ENCODE results near the gene TGFA. TPM values are rescaled to one million over a fixed set of nuclear protein-coding genes. Genes with fewer than 3 reads are reported as not detected.

TGFA gene
- total RNA-seq, 2 donors from 2014 or later = 1.9 to 3.8 TPM

DNA sequence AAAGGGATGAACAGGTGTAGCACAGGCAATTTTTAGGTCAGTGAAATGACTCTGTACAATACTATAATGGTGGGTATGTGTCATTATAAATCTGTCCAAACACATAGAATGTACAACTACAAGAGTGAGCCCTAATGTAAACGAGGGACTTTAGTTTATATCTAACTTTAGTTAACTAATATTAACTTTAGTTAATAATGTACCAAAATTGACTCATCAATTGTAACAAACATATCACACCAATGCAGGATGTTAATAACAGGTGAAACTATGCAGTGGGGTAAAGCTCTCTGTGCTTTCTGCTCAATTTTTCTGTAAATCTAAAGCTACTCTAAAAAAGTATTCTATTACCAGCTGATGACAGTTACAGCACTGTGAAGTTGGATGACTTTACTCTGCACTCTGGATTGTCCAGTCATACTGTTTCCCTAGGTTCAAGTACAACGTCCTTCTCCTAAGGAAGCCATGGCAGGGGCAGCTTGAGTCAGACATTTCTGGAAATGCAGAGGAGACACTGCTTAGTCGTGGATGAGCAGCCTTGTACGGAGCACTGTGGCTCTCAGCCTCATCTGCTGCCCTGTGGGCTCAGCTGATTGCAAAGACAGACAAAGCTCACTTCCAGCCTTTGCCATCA lies 26.1 kb downstream of the TGFA start:
- Mint-ChIP-seq H3K36me3 (ENCODE audit: low read depth) (no peaks in the 10 kb centered on the region), H3K4me3 (no peak overlapping the region), H3K27ac (no peak overlapping the region), H3K4me1 (peaks cover 17% of the 10 kb centered on the region), H3K27me3 (peaks cover 6% of the 10 kb centered on the region)
- no peak for DNase-seq
- H3K9me3 ChIP-seq (ENCODE audit: control insufficient read depth, low read length, poor library complexity, severe bottlenecking) = no peaks in the 10 kb centered on the region
- ATAC-seq = no peak

DNA sequence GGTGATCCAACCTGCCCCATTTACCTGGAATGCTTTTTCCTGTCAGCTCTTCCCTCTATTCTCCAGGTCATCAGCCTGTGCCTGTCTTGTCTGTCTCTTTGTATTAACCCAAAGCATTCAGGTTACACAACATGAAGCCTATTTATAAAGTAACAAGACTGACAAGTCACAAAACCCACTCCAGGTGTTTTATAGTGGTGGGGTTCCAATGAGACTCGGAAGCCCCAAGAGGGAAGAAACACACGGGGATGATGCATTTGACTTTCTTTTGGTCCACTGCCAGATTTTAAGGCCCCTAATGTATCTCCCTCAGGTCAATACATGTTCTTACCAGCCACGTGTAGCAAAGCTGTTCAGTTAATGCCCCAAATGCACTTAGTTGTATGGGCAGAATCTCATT lies 27.5 kb downstream of the TGFA start:
- no peaks in the 10 kb centered on the region for H3K9me3 ChIP-seq (ENCODE audit: control insufficient read depth, low read length, poor library complexity, severe bottlenecking)
- no peak for ATAC-seq
- no peak for DNase-seq
- Mint-ChIP-seq H3K36me3 (ENCODE audit: low read depth) (no peaks in the 10 kb centered on the region), H3K27me3 (peaks cover 6% of the 10 kb centered on the region), H3K4me3 (no peak overlapping the region), H3K4me1 (peaks cover 17% of the 10 kb centered on the region), H3K27ac (no peak overlapping the region)

DNA sequence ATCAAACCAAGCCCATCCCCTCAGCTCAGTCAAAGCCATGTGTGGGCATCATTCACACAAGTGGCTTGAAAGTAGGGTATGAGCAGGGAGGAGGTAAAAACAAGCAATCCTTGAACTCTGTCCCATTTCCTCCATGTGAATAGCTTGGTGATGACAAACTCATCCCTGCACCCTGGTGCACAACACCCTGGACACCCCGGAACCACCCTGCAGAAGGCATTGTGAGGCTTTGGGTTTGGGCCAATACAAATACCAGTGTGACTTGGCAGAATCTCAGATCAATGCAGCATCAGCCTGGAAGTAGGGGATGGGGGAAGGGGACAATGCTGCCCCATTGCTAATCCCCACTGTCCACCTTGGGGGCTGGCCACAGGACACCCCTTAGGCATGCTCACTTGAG lies 28.6 kb downstream of the TGFA start:
- Mint-ChIP-seq H3K4me1 (peaks cover 21% of the 10 kb centered on the region), H3K27ac (peak overlapping the region; percentile 91), H3K4me3 (no peak overlapping the region), H3K36me3 (ENCODE audit: low read depth) (no peaks in the 10 kb centered on the region), H3K27me3 (peaks cover 6% of the 10 kb centered on the region)
- H3K9me3 ChIP-seq (ENCODE audit: control insufficient read depth, low read length, poor library complexity, severe bottlenecking) = no peaks in the 10 kb centered on the region
- no peak for ATAC-seq
- DNase-seq = no peak

DNA sequence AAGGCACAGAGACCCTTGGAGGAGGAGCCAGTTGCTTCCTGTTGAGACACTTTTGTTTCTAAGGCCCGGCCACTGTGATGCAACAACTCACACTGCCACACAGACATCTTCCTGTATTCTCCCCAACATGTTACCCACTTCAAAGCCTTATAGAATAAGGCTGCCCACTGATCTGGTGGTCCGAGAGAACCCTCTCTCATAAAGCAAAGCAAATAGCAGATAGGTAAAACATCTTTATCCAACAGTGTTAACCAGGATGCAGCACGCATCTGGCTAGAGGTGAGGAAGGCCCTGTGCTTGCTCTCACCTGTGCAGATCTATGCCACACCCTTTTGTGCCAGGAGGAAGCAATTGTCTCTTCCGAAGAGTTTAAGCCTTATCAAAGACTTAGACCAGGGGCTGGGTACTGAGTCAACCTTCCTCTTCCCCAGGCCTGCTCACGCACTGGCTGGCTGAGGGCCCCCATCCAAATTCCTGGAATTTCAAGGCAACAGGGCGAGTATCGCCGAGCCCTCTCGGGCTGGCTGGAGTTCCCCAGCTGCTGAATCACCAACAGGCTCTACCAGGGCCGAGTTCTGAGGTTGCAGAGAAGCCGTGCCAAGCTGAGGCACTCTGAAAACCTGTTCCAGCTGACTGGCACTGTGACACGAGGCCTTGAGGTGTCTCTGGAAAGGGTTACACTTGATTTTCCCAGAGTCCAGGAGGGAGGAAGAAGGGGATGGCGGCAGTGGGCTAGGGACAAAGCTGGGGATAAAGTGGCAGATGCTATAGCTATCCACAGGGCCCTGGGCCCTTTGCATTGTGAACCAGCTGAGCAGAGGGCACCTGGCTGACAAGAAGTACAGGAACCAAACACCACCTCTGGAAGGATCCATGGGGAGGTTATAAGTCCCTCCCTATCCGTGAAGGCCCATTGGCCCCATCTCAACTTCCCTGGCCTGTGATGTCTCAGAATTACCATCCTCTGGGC lies 29.3 kb downstream of the TGFA start:
- DNase-seq (no peak), ATAC-seq (peak; percentile 76)
- Mint-ChIP-seq H3K4me1 (peaks cover 18% of the 10 kb centered on the region), H3K27ac (peak overlapping the region; percentile 91), H3K27me3 (peaks cover 3% of the 10 kb centered on the region), H3K36me3 (ENCODE audit: low read depth) (no peaks in the 10 kb centered on the region), H3K4me3 (peak overlapping the region; percentile 73)
- no peaks in the 10 kb centered on the region for H3K9me3 ChIP-seq (ENCODE audit: control insufficient read depth, low read length, poor library complexity, severe bottlenecking)

DNA sequence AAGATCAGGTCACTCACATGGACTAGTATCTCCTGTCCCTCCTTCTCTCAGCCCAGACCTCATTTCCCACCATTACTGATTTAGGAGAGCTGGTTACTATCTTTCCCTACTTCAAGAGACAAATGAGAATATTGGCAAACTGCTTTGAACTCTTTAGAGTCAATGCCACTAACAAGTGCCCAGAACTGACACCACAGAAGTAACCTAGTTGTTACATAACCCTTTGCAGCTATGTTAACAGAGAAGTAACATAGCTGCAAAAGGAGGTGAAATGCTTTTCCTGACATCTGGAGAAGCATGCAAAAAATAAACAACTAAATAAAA lies 30.0 kb downstream of the TGFA start:
- DNase-seq = no peak
- Mint-ChIP-seq H3K36me3 (ENCODE audit: low read depth) (no peaks in the 10 kb centered on the region), H3K27me3 (no peaks in the 10 kb centered on the region), H3K4me1 (peaks cover 18% of the 10 kb centered on the region), H3K27ac (peak overlapping the region; percentile 91), H3K4me3 (peak overlapping the region; percentile 73)
- ATAC-seq = peak; percentile 33
- no peaks in the 10 kb centered on the region for H3K9me3 ChIP-seq (ENCODE audit: control insufficient read depth, low read length, poor library complexity, severe bottlenecking)

DNA sequence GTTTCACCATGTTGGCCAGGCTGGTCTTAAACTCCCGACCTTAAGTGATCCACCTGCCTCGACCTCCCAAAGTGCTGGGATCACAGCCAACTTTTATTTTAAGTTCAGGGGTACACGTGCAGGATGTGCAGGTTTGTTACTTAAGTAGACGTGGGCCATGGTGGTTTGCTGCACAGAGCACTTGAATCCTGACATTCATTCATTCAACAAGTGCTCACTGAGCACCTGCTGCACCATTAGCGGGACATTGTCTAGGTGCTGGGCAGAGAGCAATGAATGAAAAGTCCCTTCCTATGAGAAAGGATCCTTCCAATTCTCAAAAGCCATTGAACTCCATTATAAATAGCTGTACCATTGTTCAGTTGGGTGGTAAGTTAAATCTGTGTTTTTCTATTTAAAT lies 31.0 kb downstream of the TGFA start:
- no peak for DNase-seq
- no peak overlapping the region for H3K27ac Mint-ChIP-seq
- H3K4me1 Mint-ChIP-seq = peaks cover 18% of the 10 kb centered on the region
- no peak overlapping the region for H3K4me3 Mint-ChIP-seq
- H3K9me3 ChIP-seq (ENCODE audit: control insufficient read depth, low read length, poor library complexity, severe bottlenecking) = no peaks in the 10 kb centered on the region
- H3K36me3 Mint-ChIP-seq (ENCODE audit: low read depth) = no peaks in the 10 kb centered on the region
- no peaks in the 10 kb centered on the region for H3K27me3 Mint-ChIP-seq
- no peak for ATAC-seq

DNA sequence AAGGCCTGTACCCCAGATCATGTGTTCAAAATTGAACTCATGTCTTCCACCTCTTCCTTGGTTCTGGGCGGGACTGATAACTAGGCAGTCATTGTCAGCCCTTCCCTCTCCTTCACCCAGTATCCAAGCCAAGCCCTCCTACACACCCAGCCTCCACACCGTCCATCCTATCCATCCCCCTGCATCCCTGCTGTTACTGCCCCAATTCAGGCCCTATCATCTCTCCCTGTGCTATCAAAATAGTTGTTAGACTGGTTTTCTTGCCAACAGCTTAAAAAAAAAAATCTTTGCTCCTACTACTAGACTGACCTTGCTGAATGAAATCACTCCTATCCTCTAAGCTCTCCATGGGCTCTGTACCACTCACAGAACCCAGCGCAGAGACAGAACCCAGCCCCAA lies 32.8 kb downstream of the TGFA start:
- Mint-ChIP-seq H3K36me3 (ENCODE audit: low read depth) (no peaks in the 10 kb centered on the region), H3K4me3 (no peak overlapping the region), H3K27ac (no peak overlapping the region), H3K4me1 (peaks cover 18% of the 10 kb centered on the region), H3K27me3 (no peaks in the 10 kb centered on the region)
- ATAC-seq (no peak), DNase-seq (no peak)
- H3K9me3 ChIP-seq (ENCODE audit: control insufficient read depth, low read length, poor library complexity, severe bottlenecking) = no peaks in the 10 kb centered on the region

DNA sequence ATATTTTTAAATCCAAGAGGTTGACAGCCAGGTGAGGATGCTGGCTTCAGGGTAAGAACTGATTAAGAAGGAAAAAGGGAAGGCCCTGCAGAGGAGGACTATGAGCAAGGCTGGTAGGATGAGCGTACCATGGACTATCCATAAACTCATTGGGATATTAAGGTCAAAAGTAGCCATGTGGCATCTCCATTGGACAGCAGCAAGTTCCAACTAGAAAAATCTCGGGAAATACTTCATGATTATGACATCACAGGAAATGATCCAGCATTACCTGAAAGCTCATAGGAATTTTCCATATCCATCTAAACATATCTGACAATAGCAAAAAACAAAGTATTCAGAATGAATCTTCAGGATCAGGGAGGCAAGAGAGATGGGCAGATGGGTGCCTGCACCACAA lies 34.2 kb downstream of the TGFA start:
- no peak overlapping the region for H3K27ac Mint-ChIP-seq
- no peaks in the 10 kb centered on the region for H3K36me3 Mint-ChIP-seq (ENCODE audit: low read depth)
- no peak for DNase-seq
- H3K9me3 ChIP-seq (ENCODE audit: control insufficient read depth, low read length, poor library complexity, severe bottlenecking) = no peaks in the 10 kb centered on the region
- H3K4me1 Mint-ChIP-seq = peaks cover 17% of the 10 kb centered on the region
- no peak for ATAC-seq
- no peaks in the 10 kb centered on the region for H3K27me3 Mint-ChIP-seq
- no peak overlapping the region for H3K4me3 Mint-ChIP-seq

DNA sequence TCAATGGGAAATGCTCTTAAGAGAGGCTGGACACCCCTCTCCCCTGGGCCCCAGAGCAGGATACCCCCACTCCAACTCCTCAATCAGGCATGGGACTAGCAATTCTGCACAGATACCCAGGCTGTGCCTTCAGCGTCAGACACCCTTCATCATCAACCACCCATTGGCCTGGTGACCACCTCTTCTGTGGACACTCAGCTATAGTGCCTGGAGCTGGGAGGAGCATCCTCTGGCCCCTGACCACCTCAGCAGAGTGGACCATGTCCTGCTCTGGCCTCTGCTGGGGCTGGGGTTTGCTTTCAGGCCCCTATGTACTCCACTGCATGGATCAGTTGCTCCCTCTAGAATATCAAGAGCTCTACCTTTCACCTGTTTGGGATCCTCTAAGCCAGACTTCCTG lies 35.1 kb downstream of the TGFA start:
- Mint-ChIP-seq H3K4me3 (no peak overlapping the region), H3K27ac (no peak overlapping the region), H3K36me3 (ENCODE audit: low read depth) (no peaks in the 10 kb centered on the region), H3K27me3 (no peaks in the 10 kb centered on the region), H3K4me1 (peaks cover 8% of the 10 kb centered on the region)
- no peaks in the 10 kb centered on the region for H3K9me3 ChIP-seq (ENCODE audit: control insufficient read depth, low read length, poor library complexity, severe bottlenecking)
- DNase-seq = no peak
- no peak for ATAC-seq

DNA sequence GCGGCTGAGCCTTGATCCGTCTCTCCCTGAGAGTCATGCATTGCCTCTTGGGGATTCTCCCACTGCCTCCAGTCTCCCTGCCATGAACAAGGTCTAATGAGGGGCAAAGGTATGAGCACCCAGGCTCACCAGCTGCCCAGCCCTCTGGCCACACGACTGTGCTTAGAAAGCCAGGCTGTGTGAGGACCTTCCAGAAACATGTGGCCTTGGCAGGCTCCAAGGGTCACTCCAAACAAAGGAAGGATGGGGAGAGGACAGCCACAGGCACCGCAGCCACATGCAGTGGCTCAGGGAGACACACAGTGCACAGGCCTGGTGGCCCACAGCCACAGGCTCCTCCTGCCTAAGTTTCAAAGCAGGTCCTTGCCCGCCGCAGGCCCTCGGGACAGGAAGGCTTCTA lies 35.8 kb downstream of the TGFA start:
- Mint-ChIP-seq H3K4me3 (no peak overlapping the region), H3K27me3 (no peaks in the 10 kb centered on the region), H3K36me3 (ENCODE audit: low read depth) (peaks cover 2% of the 10 kb centered on the region), H3K4me1 (peaks cover 4% of the 10 kb centered on the region), H3K27ac (no peak overlapping the region)
- ATAC-seq = no peak
- no peak for DNase-seq
- no peaks in the 10 kb centered on the region for H3K9me3 ChIP-seq (ENCODE audit: control insufficient read depth, low read length, poor library complexity, severe bottlenecking)

DNA sequence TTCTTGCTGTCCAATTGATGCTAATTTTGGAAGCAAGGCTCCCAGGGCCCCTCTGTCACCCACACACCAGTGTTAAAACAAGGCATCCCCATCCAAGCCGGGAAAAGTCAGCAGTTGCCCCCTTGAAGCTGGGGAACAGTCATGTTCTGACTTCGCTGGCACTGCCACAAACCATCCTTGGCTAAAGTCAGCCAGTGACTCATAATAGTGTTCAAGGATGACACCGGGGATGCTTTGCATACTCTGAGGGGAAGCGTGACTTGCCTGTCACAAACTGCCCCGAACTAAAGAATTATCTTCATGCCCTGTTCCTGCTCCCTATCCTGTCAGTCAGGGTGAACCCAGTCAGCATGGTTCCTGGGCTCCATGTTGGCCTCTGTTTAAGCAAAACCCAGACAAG lies 37.0 kb downstream of the TGFA start:
- H3K4me3 Mint-ChIP-seq = no peak overlapping the region
- no peak overlapping the region for H3K27ac Mint-ChIP-seq
- H3K9me3 ChIP-seq (ENCODE audit: control insufficient read depth, low read length, poor library complexity, severe bottlenecking) = no peaks in the 10 kb centered on the region
- DNase-seq = no peak
- peak; percentile 42 for ATAC-seq
- H3K36me3 Mint-ChIP-seq (ENCODE audit: low read depth) = peaks cover 2% of the 10 kb centered on the region
- peaks cover 5% of the 10 kb centered on the region for H3K4me1 Mint-ChIP-seq
- no peaks in the 10 kb centered on the region for H3K27me3 Mint-ChIP-seq

DNA sequence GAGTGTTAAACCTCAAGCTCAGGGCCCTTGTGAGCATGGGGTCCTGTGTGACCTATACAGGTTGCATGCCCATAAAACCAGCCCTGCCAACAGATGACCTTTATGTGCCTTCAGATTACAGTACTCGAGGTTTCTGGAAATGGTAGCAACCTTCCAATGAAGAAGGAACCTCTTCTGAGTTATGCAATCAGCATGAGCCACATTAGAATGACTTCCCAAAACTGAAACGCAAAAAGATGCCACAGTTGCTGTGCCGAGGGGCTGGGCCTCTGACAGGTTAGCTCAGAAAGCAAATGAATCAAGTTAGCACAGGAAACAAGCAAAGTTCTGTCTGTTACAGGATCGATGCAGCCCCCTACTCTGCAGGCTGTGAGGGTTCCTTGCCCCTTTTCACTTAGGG lies 37.7 kb downstream of the TGFA start:
- no peaks in the 10 kb centered on the region for H3K9me3 ChIP-seq (ENCODE audit: control insufficient read depth, low read length, poor library complexity, severe bottlenecking)
- no peak overlapping the region for H3K4me3 Mint-ChIP-seq
- peaks cover 2% of the 10 kb centered on the region for H3K36me3 Mint-ChIP-seq (ENCODE audit: low read depth)
- no peak for DNase-seq
- H3K27me3 Mint-ChIP-seq = no peaks in the 10 kb centered on the region
- H3K27ac Mint-ChIP-seq = no peak overlapping the region
- no peak for ATAC-seq
- H3K4me1 Mint-ChIP-seq = peaks cover 5% of the 10 kb centered on the region

DNA sequence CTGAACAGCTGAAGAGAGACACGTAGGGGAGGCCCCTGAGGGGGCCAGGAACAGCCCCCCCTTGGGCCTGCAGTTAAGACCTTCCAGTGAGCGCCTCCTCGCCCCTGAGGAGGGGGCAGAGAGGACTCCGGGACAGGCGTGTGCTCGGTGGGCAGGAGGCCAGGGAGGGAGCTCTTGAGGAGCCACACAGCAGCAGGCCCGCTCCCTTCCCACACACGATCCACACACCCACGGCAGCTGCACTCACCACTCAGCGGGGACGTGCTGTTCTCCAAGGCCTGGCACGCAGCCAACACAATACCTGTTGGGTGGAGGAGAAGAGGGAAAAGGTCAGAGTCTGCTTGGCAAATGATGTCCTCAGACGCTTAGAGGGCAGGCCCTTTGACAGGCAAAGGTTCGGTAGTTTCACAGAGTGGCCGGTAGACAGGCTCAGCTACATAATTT lies 39.0 kb downstream of the TGFA start:
- no peak for ATAC-seq
- no peaks in the 10 kb centered on the region for H3K9me3 ChIP-seq (ENCODE audit: control insufficient read depth, low read length, poor library complexity, severe bottlenecking)
- H3K27me3 Mint-ChIP-seq = no peaks in the 10 kb centered on the region
- peaks cover 2% of the 10 kb centered on the region for H3K36me3 Mint-ChIP-seq (ENCODE audit: low read depth)
- no peak for DNase-seq
- H3K4me1 Mint-ChIP-seq = peaks cover 2% of the 10 kb centered on the region
- no peak overlapping the region for H3K4me3 Mint-ChIP-seq
- no peak overlapping the region for H3K27ac Mint-ChIP-seq

DNA sequence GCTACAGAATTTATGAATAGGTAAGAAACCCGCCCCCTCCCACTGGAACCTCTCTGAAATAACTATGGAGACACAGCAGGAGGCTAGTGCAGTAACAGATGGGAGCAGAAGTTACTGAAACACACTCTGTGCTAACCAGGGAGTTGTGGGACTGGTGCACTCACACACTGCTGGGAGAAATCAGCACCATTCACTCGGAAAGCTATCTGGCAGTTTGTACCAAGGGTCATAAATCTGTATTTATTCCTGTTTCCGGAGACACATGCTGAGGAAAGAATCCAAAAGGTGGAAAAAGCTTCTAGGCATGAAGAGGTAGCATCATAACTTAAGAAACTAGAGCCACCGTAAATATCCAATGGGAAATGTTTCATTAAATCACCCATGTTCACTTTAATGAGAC lies 39.9 kb downstream of the TGFA start:
- no peak for ATAC-seq
- Mint-ChIP-seq H3K36me3 (ENCODE audit: low read depth) (peaks cover 2% of the 10 kb centered on the region), H3K4me1 (peaks cover 2% of the 10 kb centered on the region), H3K27ac (no peak overlapping the region), H3K27me3 (no peaks in the 10 kb centered on the region), H3K4me3 (no peak overlapping the region)
- no peaks in the 10 kb centered on the region for H3K9me3 ChIP-seq (ENCODE audit: control insufficient read depth, low read length, poor library complexity, severe bottlenecking)
- no peak for DNase-seq

All from T-helper 17 cell (primary cell).